Lung microvascular endothelial cell (primary cell): ENCODE data around the gene IL1RAPL2. TPM values are rescaled to one million over a fixed set of nuclear protein-coding genes. Genes with fewer than 3 reads are reported as not detected.
"Not testable (repeated sequence)": the region's sequence is repeated elsewhere in the genome, so short reads cannot be mapped to it uniquely, and the experiment has no call there.

ENCODE experiments used
- DNase-seq, 2 donors: peaks; one replicate each; pipeline versions ENCODE4 v3.0.0 to v3.0.0-alpha.2; 2010; ENCODE audit warnings: low read depth in 2 of 2
- total RNA-seq: library from RNA; depleted of rRNA; stranded (reverse); fragments of >200 nt; gene quantifications from 2 replicates; pipeline ENCODE4 v1.2.1, GENCODE V29; 2014

IL1RAPL2 gene
- total RNA-seq, 1 donor from 2014 or later, result not detected

- no peak for DNase-seq
Measured at GRCh38 chrX:105167233-105167632, 601.2 kb downstream of the IL1RAPL2 start.

GRCh38 chrX:105168577-105168976, 602.6 kb downstream of the IL1RAPL2 start:
- no peak for DNase-seq

GRCh38 chrX:105173071-105173470, 607.1 kb downstream of the IL1RAPL2 start:
- no peak for DNase-seq

- no peak for DNase-seq
Measured at GRCh38 chrX:105179644-105180043, 613.6 kb downstream of the IL1RAPL2 start.

GRCh38 chrX:105189093-105189492, 623.1 kb downstream of the IL1RAPL2 start:
- no peak for DNase-seq

- peak; percentile 24 to 48 for DNase-seq
Measured at GRCh38 chrX:105190252-105190853, 624.4 kb downstream of the IL1RAPL2 start.

- peak; percentile 24 to 25 for DNase-seq
Measured at GRCh38 chrX:105191878-105192277, 625.9 kb downstream of the IL1RAPL2 start.

- no peak for DNase-seq
Measured at GRCh38 chrX:105209406-105209805, 643.4 kb downstream of the IL1RAPL2 start.

GRCh38 chrX:105210258-105210657, 644.3 kb downstream of the IL1RAPL2 start:
- no peak for DNase-seq

GRCh38 chrX:105211066-105211575, 645.1 kb downstream of the IL1RAPL2 start:
- peak in 1 of 2 donors; percentile 1 for DNase-seq

- no peak for DNase-seq
Measured at GRCh38 chrX:105219454-105220401, 653.7 kb downstream of the IL1RAPL2 start.

GRCh38 chrX:105220636-105221035, 654.6 kb downstream of the IL1RAPL2 start, which contains the start of gene TEX13A:
TSS of gene TEX13A (minus strand) at chrX:105220694. CDS start at chrX:105220397, 297 bp downstream.
- DNase-seq, result no peak

- DNase-seq, result no peak
Measured at GRCh38 chrX:105221374-105221773, 655.4 kb downstream of the IL1RAPL2 start.

GRCh38 chrX:105226499-105226898, 660.5 kb downstream of the IL1RAPL2 start:
- no peak for DNase-seq

GRCh38 chrX:105228602-105229001, 662.6 kb downstream of the IL1RAPL2 start:
- DNase-seq, result no peak

- no peak for DNase-seq
Measured at GRCh38 chrX:105229146-105229545, 663.1 kb downstream of the IL1RAPL2 start.

- DNase-seq, result not testable (repeated sequence)
Measured at GRCh38 chrX:105237407-105237806, 671.4 kb downstream of the IL1RAPL2 start.

GRCh38 chrX:105241056-105241455, 675.1 kb downstream of the IL1RAPL2 start:
- DNase-seq, result no peak

- DNase-seq, result no peak
Measured at GRCh38 chrX:105260291-105261043, 694.5 kb downstream of the IL1RAPL2 start.

GRCh38 chrX:105263171-105263570, 697.2 kb downstream of the IL1RAPL2 start:
- no peak for DNase-seq

GRCh38 chrX:105263801-105264200, 697.8 kb downstream of the IL1RAPL2 start:
- DNase-seq, result no peak

- no peak for DNase-seq
Measured at GRCh38 chrX:105265093-105265492, 699.1 kb downstream of the IL1RAPL2 start.
